HG03342 (cell line): ENCODE measurements around the gene THOC6.
"Not testable (repeated sequence)": the region's sequence is repeated elsewhere in the genome, so short reads cannot be mapped to it uniquely, and the experiment has no call there.

ENCODE experiments used
- ATAC-seq: cut with Tn5 transposase; IDR thresholded peaks from one replicate; pipeline ENCODE4 v1.9.1; 2021; ENCODE audit warnings: mild to moderate bottlenecking, moderate library complexity; ENCODE audit not compliant: unreplicated experiment

THOC6 gene

GRCh38 chr16:3052571-3053329, 28.9 kb downstream of the THOC6 start:
- not testable (repeated sequence) for ATAC-seq

- not testable (repeated sequence) for ATAC-seq
Observed at GRCh38 chr16:3053330-3053710, 29.5 kb downstream of the THOC6 start.

GRCh38 chr16:3054965-3055733, 31.3 kb downstream of the THOC6 start:
- no peak for ATAC-seq

GRCh38 chr16:3055734-3056115, 31.9 kb downstream of the THOC6 start:
- not testable (repeated sequence) for ATAC-seq

- no peak for ATAC-seq
Observed at GRCh38 chr16:3056336-3057180, 32.7 kb downstream of the THOC6 start.

GRCh38 chr16:3057181-3058138, 33.6 kb downstream of the THOC6 start:
- no peak for ATAC-seq

GRCh38 chr16:3058139-3059030, 34.5 kb downstream of the THOC6 start:
- ATAC-seq: peak; percentile 21

- peak; percentile 71 for ATAC-seq
Observed at GRCh38 chr16:3059041-3059722, 35.3 kb downstream of the THOC6 start.

- ATAC-seq: no peak
Observed at GRCh38 chr16:3059723-3060242, 35.9 kb downstream of the THOC6 start.

GRCh38 chr16:3060339-3061127, 36.7 kb downstream of the THOC6 start:
- ATAC-seq: no peak

- ATAC-seq: no peak
Observed at GRCh38 chr16:3062553-3062952, 38.7 kb downstream of the THOC6 start.

- ATAC-seq: no peak
Observed at GRCh38 chr16:3063625-3064386, 40.0 kb downstream of the THOC6 start.

- no peak for ATAC-seq
Observed at GRCh38 chr16:3065069-3065741, 41.4 kb downstream of the THOC6 start, which contains the start of gene IL32. IL32 (plus strand) TSS chr16:3065640; CDS start chr16:3065812, 172 bp downstream.

GRCh38 chr16:3065742-3066439, 42.1 kb downstream of the THOC6 start:
- no peak for ATAC-seq

GRCh38 chr16:3066440-3066748, 42.6 kb downstream of the THOC6 start:
- no peak for ATAC-seq

- no peak for ATAC-seq
Observed at GRCh38 chr16:3068487-3068886, 44.7 kb downstream of the THOC6 start.
